ENCODE measurements around the gene SHMT2.

SHMT2 gene

GRCh38 chr12:57238854-57239554, 9.5 kb downstream of the SHMT2 start:
- FAIRE-seq (no peak), DNase-seq (ENCODE audit: low spot score) (peak; percentile 62)

GRCh38 chr12:57239587-57240065, 10.1 kb downstream of the SHMT2 start:
- no peak for FAIRE-seq
- DNase-seq (ENCODE audit: low spot score) = no peak

- FAIRE-seq (no peak), DNase-seq (ENCODE audit: low spot score) (peak; percentile 13)
Measured at GRCh38 chr12:57240066-57240921, 10.8 kb downstream of the SHMT2 start.

- FAIRE-seq = no peak
- no peak for DNase-seq (ENCODE audit: low spot score)
Measured at GRCh38 chr12:57240926-57241401, 11.5 kb downstream of the SHMT2 start.

GRCh38 chr12:57241402-57242310, 12.1 kb downstream of the SHMT2 start:
- DNase-seq (ENCODE audit: low spot score) = no peak

GRCh38 chr12:57242329-57242690, 12.8 kb downstream of the SHMT2 start:
- DNase-seq (ENCODE audit: low spot score) (no peak), FAIRE-seq (no peak)

More at GRCh38 chr12:57241402-57242310, 12.1 kb downstream of the SHMT2 start:
- no peak for FAIRE-seq

- FAIRE-seq (no peak), DNase-seq (ENCODE audit: low spot score) (no peak)
Measured at GRCh38 chr12:57242691-57243454, 13.4 kb downstream of the SHMT2 start.

GRCh38 chr12:57243521-57244311, 14.2 kb downstream of the SHMT2 start:
- FAIRE-seq (no peak), DNase-seq (ENCODE audit: low spot score) (peak; percentile 17)

- DNase-seq (ENCODE audit: low spot score) = no peak
- FAIRE-seq = no peak
Measured at GRCh38 chr12:57244312-57244696, 14.8 kb downstream of the SHMT2 start.

- DNase-seq (ENCODE audit: low spot score) (no peak), FAIRE-seq (no peak)
Measured at GRCh38 chr12:57247041-57247440, 17.5 kb downstream of the SHMT2 start.

GRCh38 chr12:57248934-57249742, 19.6 kb downstream of the SHMT2 start:
- DNase-seq (ENCODE audit: low spot score) = no peak

GRCh38 chr12:57250541-57250940, 21.0 kb downstream of the SHMT2 start:
- FAIRE-seq (no peak), DNase-seq (ENCODE audit: low spot score) (no peak)

More at GRCh38 chr12:57248934-57249742, 19.6 kb downstream of the SHMT2 start:
- FAIRE-seq = no peak

- DNase-seq (ENCODE audit: low spot score) (no peak), FAIRE-seq (no peak)
Measured at GRCh38 chr12:57250956-57251355, 21.4 kb downstream of the SHMT2 start, which contains the start of gene STAC3. STAC3 (minus strand) TSS chr12:57251187; CDS start chr12:57249636, 1,551 bp downstream.

GRCh38 chr12:57254506-57255280, 25.2 kb downstream of the SHMT2 start:
- FAIRE-seq (no peak), DNase-seq (ENCODE audit: low spot score) (no peak)

GRCh38 chr12:57255916-57256315, 26.4 kb downstream of the SHMT2 start:
- no peak for DNase-seq (ENCODE audit: low spot score)
- FAIRE-seq = no peak

- DNase-seq (ENCODE audit: low spot score) (no peak), FAIRE-seq (no peak)
Measured at GRCh38 chr12:57258977-57259970, 29.8 kb downstream of the SHMT2 start.

GRCh38 chr12:57260366-57260765, 30.9 kb downstream of the SHMT2 start:
- DNase-seq (ENCODE audit: low spot score) (no peak), FAIRE-seq (no peak)
